HG02610 (cell line): ENCODE data around the gene SH3RF3.

Experiments used
- ATAC-seq: cut with Tn5 transposase; IDR thresholded peaks from one replicate; pipeline ENCODE4 v1.9.1; 2021; ENCODE audit warnings: mild to moderate bottlenecking, moderate library complexity; ENCODE audit not compliant: unreplicated experiment

Gene SH3RF3

DNA sequence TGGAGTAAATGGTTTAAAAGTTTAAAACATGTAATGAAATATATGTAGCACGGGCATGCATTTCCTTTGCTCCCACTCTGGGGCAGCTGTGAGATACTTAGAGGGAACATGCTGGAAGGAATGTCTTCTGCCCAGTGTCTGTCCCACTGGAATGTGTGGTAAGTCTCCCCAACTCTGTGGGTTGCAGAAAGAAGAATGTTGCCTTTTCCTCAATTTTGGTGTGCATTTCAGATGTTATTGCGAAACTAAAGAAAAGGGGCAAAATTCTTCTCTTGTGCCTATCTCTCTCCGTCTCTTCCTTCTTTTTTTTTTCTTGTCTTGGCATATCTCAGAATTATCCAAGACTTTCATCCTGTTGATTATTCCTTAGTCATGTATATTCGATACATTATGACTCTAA lies 201.1 kb downstream of the SH3RF3 start:
- ATAC-seq = no peak

DNA sequence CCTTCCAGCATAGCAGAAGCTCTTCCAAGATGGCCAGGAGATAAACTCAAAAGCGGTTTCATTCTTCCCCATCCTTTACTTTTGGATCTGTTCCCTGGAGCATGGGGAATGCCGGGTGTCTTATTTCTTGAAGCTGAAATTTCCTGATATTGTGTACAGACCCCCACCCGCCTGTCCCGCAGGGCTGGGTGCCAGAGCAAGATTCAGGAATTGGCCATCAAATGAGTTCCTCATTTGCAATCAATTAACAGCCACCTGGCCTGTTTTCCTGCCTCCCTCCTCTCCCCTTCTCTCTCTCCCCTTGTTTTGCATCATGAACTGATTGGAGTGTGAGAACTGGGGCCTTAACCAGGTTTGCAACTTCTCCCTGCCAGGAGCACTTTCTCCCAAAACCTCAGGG lies 202.1 kb downstream of the SH3RF3 start:
- ATAC-seq = no peak

DNA sequence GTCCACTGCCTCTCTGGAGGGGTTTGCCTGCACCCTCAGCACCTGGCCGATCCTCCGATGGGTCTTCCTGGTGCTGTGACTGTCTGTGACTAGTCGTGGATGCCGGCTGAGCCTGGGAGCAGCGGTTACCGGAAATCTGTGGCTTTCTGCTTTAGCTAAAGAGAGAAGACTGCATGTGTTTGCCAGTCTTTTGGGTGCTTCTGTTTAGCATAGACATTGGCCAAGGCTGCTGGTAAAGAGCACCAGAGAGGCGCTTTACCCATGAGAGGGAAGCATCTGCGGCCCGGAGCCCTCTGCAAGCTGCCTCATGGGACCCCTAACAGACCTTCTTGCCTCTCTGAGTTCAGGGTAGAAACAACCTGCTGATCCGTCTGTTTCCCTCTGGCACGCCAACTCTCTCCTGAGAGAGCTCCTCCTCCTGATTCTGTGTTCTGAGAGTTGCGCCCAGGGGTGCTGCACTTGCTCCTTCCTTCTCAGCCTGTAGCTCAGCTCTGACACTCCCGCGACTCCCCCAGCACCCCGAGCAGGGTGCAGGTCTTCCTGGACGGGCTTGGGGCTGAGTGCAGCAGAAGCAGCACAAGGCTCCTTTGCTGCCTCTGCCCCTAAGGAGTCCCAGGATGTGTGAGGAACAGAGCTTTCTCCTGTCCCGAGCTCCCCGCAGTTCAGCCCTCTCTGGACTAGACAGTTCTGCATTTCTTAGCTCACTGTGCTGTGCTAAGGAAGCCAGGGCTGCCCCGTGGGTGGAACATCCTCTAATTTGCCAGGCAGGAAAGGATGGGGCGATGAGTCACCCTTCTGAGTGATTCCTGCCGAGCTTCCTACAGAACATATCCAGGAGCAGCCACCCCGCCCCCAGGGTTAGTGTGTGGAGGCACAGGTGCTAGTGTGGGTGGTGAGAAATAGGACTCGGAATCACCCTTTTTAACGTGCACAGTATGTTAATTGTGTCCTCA lies 203.2 kb downstream of the SH3RF3 start:
- ATAC-seq = peak; percentile 43

DNA sequence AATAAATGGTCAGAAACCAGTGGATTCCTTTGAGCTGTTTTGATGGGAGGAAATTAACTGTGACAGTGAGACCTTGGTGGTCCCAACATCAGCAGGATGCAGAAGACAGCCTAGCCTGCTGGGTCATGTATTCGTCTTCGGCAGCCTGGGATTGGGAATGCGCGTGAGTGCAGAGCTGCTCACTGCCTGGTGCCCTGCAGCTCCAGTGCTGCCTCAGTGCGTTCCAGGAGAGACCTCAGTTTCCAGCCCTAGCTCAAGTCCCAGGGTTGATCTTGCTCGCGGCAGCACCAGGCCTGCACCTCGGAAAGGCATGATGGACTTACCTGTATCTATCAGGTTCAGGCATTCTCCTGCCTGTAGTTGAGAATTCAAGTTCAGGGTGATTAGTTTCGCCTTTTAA lies 203.9 kb downstream of the SH3RF3 start:
- no peak for ATAC-seq

DNA sequence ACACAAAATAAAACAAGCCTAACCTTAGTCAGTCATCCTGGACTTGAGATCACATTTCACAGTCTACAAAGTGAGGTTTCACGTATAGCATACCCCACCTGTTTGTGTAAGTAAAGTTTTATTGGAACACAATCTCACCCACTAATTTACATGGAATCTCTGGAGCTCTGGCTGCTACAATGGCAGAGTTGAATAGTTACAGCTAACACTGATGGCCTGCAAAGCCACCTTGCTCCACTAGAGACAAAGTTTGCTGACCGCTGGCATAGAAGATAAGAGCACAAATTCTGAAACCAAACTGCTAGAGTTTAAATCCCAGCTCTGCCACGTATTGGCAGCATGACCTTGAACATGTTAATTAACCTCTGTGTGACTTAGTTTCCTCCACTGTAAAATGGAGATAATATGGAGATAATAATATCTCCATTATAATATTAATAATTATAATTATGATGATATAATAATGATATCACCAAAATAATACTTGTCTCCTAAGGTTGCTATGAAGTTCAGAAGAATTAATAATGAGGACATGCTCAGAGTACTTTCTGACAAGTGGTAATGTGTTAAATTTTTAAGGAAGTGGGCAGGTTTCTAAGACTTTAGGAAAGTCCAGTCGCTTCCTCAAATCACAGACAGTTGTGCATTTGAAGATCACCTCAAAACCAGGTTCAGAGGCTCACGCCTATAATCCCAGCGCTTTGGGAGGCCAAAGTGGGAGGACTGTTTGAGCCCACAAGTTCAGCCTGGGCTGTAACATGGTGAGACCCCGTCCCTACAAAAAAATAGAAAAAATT lies 204.6 kb downstream of the SH3RF3 start:
- ATAC-seq = no peak

DNA sequence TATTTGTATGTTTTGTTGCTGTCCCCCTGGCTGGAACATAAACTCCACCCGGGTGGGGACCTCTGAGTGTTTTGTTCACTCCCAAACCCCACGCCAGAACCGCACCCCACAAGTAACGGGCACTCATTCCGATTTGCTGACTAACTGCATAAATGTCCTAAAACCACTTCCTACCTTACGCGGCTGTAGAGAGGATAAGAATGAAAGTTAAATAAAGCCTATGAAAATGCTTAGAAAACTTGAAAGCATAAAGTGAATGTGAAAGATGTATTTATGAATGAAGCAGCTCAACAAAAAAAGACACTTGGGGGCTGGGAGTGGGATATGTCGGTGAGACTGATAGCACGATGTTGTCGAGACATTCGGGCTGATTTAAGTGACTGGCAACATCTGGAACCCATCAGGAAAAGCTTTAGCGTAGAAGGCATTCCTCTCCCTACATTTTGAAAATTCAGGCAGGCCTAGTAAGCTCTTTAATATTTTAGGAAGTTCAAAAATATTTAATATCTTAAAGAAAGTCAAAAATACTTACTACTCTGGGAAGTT lies 206.7 kb downstream of the SH3RF3 start:
- peak; percentile 34 for ATAC-seq

DNA sequence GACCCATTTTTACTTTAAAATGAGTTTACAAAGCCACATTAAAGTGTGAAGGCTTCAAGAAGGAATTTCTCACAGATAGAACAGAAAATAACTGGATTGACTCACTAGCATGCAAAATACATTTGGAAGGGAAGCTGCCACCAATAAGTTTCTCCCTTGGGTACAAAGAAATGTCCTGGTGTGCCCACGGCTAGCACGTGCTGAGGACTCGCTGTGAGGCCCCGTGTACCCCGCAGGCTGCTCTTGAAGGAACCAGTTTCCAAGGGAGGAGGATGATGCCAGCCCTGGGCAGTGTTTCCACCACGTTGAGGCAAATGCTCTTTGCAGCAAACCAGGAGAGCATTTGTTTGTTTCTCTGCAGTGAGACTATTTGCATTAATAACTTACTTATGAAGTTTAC lies 207.3 kb downstream of the SH3RF3 start:
- no peak for ATAC-seq

DNA sequence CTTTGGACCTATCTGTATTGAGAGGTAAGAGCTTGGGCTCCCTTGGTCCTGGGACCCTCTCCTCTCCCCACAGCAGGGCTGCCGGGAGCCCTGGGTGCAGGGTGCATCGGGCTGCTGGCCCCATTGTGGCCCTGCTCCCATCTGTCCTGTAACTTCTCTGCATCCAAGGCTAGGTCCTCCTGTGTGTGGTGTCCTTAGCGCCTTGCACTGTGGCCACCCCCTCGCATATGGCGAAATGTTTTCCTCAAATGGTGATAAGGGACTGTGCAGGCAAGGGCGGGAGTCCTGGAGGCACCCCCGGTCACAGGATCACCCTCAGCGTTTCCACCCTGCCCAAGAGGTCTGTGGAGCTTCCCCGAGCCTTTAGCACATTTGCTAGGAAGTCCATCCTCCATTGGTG lies 208.2 kb downstream of the SH3RF3 start:
- ATAC-seq = no peak

DNA sequence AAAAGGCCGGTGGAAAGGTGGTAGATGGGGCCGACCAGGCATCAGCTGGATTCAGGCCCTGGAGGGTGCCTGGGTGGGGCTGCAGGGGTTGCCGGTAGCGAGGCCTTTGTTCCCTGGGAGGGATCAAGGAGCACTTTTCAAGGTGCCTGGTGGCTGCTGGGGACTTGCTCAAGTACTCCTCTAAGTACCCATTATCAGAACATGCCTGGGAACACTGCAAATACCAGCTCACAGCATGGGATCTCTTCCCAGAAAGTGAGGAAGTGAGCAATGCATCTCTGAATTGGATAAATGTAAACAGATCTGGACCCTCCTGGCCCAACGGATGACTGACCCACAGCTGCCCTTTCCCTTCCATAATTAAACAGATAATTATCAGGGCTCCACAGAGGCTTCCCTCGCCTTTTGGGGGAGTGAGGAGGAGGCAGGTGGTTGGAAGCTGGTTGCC lies 210.5 kb downstream of the SH3RF3 start:
- no peak for ATAC-seq

DNA sequence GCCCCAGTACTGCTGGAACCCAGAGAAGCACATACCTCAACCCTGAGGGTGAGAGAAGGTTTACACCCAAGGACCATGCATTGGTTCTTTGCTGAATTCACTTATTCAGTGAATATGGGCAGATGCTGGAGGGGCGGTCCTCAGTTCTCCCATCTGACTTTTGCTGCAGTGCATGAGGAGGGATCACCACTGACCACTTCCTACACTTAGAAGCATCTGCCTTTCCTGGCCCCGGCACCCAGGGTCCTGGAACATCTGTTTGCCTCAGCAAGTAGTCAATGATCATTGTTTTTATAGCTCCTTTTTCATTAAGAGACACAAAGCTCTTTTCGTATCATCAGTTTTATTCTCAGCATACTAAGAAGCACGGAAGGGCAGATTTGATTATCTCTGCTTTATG lies 211.4 kb downstream of the SH3RF3 start:
- no peak for ATAC-seq

DNA sequence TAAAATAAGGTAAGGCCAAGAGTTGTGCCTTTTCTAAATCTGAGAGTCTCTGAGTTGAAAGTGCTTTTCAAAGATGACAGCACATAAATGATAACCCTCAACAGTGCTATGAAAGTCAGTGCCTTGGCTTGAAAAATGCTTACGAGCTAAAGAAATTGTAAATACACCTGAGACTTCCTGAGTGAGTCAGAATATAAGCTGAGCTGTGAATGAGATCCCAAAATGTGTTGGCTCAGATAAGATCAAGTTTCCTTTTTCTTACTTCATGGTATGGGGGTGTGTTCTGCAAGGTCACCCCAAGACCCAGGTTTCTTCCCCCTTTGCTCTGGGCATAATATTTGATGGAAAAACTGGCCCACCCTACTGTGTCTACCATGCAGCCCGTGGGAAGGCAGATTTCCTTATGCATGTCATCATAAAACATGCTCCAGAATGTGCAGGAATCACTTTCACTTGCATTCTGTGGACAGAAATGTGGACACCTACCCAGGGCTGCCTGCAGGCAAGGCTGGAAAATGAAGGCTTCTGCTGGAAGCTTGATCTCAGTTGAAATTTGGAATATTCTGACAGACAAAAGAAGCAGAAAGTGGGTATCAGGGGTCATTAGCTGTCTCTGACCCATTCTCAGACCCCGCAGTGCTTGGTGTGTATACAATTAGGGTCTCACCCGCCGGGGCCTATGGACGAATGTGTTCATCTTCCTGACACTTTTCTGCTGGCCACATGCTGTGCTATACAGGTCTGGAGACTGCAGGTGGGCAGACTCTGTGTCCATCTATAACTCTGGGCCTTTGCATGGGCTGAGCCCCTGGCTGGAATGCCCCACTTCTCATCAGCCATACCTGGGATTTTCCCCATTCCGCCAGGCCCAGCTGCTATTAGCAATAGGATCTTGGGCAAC lies 212.6 kb downstream of the SH3RF3 start:
- ATAC-seq = no peak

DNA sequence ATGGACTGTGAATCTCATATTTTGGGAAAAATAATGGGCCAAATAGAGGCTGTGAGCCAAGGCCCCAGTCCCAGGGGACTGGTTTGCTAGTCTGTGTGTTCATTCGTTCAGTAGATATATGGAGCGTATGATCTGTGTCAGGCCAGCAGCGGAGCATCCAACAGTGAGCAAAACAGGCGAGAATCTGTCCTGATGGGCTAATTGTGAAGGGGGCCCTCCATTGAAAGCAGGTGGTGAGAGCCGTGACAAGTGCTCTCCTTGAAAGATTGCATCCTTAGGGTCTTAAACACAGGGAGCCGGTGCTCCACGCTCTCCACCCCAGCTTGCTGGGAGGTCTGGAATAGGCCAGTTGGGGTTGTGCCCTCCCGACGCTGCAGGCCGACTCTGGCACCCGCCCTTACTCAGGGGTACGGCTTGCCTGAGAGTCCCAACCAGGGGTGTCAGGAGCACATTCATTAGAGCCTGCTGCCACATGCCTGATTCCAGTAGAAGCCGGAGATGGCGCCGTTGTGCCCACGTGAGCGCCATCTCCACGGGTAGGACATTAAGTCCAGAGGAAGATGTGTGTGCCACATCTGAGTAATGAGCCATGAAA lies 213.3 kb downstream of the SH3RF3 start:
- ATAC-seq = no peak

DNA sequence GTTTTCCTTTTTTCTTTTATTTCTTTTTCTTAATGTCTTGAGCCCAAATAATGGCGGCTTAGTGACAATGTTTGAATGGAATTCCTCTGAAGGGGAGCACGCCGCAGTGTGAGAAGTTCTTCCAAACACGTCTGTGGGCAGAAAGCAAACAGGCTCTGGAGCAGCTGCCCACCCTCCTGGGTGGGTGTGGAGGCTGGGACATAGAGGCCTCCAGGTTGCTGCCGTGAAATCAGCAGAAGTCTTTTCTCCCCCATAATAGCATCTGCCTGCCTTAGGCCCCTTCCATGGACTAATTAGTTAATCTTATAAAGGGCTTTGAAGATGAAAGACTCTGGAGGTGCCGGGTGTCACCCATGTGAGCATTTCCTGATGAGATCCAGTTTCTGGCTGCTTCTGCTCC lies 213.9 kb downstream of the SH3RF3 start:
- ATAC-seq = no peak

DNA sequence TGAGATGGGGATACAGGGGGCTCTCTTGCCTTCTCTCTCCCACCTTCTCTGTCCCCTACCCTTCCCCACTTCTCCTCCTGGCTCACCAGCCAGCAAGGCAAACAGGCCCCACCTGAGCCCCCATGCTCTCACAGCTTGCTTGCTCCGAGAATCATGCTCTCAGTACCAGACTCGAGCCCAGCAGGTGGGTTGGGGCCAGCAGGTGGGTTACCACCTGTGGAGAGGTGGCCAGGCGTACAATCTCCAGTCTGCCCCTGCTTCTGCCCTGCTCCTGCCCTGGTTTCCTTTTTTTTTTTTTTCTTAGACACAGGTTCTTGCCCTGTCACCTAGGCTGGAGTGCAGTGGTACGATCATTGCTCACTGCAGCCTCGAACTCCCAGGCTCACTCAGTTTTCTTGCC lies 214.5 kb downstream of the SH3RF3 start:
- ATAC-seq = no peak

DNA sequence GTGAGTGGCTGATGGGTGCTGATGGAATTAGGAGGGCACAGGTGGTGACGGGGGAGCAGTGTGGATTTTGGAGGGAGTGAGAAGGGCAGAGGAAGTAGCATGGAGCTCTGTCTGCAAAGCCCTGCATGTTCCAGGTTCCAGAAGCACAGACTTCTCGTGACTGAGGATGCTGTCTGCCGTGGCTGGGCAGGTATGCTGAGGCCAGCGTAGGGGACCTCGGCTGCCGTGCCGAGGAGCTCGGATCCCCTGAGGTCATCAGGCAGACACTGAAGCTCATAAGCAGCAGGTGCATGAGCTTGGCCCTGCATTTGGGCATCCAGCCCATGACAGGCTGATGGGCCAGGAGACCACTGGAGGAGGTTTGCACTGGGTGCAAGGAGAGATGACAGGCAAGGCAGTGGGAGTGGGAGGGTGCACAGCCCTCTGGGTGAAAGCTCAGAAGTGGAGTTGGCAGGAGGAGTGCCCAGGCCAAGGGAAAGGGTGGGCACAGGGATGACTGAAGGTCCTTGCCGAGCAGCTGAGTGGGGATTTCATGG lies 215.3 kb downstream of the SH3RF3 start:
- no peak for ATAC-seq

DNA sequence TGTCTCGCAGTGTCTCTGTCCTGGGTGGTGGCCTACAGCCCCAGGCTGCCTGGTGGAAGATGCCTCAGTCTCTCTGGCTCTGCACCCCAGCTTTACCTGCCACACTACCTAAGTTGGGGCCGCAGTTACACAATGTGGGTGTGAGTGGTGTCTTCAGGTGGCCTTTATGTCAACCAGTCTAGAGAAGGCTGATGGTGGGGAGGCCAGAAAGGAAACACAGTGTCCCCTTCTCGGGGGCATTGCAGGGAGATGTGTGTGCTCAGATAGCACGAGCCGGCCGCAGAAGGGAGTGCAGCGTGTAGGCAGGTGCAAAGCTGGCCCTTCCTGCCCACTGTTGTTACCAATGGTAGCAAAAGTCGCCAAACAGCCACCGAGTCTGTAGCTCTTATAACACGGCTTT lies 216.1 kb downstream of the SH3RF3 start:
- ATAC-seq = no peak

DNA sequence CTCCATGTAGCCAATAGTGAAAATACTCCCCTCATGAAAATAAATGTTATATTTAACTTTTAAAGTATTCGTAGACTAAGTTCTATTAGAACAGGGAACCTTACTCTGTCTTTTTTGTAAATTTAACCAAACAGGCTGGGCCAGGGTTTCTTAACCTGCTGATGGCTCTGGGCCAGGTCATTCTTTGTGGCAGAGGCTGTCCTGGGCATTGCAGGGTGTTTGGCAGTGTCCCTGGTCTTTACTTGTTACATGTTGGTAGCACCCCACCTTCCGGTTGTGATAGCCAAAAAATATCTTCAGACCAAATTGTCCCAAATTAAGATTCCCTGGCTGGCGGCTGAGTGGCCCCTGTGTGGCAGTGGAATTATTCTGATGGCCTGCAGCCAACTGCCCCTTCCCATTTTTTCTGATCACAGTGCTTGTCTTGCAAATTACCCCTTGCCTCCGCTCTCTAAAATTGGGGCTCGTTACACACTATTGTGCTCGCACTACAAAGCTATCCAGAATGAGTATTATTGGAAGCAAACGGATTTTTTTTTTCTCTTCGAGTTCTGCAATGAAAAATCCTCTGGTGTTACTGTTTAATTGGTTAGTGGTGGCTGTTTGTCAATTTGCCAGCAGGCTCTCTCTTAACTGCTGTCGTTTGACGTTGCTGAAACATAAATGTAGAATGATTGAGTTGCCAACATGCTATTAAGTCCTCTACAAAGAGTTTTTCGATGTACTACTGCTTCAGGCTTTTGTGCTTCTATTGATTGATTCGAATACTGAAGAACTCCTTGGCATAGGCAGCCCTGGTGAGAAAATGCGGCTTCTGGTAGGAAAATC lies 216.9 kb downstream of the SH3RF3 start:
- no peak for ATAC-seq

DNA sequence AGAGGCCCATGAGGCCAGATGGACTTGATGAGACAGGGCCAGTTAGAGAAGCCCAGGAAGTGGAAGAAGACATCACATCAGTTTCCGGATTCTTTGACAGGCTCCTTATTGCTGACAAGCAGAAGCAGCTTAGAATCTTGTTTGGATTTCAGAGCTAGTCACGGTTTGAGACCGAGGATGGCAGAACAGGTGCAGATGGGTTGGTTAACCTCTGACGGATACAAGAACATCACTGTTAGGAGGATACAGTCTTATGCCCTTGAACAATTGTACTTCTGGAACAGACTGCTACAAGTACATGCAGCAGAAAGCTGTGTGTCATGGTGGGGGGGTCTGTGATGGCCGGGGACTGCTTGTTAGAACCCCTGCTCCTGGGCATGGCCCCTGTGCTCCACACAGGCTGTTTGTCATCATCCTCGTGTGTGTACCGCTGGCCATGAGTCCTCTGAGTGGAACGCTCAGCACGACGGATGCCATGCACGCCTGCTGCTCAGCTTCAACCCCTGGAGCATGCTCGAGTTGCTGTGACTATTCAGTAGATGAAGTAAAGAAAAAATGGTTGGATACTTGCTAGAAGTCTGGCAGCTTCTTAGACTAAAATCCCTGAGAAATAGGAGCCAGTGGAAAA lies 217.7 kb downstream of the SH3RF3 start:
- ATAC-seq = no peak

DNA sequence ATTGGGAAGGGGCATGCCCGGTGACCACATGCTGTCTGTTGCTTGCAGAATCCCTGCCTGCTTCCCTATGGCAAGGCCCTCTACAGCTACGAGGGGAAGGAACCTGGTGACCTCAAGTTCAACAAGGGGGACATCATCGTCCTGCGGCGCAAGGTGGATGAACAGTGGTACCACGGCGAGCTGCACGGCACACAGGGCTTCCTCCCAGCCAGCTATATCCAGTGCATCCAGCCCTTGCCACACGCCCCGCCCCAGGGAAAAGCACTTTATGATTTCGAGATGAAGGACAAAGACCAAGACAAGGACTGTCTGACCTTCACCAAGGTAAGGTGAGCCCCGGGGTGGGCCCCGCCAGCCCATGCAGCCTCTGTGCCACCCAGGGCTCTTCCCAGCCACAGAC lies 218.6 kb downstream of the SH3RF3 start:
- no peak for ATAC-seq
